GM04504 (cell line): ENCODE data around the gene SLC18A3.

Source experiments
- DNase-seq: peaks from one replicate; pipeline ENCODE4 v3.0.0-alpha.2; 2012; ENCODE audit warnings: low read depth

SLC18A3 gene

DNA sequence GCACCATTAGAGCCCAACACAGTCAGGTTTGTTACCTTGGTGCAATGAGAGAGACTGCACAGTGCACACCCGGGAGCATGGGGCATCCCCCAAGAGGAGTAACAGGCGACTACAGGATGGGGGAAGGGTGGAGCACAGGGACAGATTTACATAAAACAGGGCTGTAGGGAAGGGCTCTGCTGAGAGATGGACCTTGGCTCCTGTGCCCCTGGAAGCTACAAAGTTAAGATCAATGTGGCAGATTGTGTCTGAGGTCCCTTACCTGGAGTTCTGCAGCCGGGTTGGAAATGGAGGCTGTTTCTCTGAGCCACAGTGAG lies 13.7 kb upstream of the SLC18A3 start:
- DNase-seq = no peak

DNA sequence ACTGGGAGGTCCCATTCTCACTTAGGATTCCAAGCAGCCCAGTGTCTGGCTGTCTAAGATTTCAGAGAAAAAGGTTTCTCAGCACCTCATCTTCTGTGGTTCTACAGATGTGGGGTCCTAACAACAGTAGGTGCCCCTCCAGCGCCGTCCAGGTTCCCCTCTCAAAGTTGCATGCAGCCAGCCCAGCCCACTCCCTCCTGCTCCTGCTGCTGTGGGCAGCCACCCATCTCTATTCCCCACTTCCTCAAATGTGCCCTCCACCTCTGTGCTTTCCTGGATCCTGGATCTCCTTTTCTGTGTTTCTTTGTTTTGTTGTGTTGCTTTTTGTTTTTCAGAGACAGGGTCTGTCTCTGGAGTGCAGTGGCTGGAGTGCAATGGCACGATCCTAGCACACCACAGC lies 13.3 kb upstream of the SLC18A3 start:
- no peak for DNase-seq

- no peak for DNase-seq
Observed at GRCh38 chr10:49597426-49598163, 12.5 kb upstream of the SLC18A3 start.

DNA sequence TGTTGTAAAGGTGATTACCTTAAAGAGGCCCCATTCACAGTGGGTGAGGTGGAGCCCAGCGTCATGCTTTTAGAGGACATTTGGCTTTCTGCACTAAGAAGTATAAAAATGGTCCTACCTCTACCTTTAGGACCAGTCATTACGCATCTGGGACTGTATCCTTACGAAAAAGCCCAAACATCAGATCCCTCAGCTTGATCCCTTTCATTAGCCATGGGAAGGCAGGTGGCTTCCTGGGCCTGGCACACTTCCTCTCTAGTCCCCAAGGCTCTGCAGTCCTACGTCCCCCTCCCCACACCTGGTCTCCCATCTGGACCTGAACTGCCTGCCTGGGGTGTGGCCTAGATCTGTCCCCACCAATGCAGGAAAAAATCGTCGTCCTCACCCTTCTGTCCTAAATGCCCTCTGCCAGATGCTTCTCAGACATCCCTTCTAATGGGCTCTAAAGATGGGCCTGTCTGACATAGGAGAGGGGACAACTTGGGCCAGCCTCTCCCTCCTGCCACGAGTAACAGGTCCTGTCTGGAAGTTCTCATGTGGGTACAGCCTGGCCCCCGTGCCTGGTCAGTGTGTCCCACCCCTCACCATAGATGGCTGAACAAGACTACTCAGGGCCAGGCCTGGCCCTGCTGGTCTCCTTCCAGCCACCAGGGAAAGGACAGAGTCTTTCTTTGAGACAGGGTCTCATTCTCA lies 11.8 kb upstream of the SLC18A3 start:
- DNase-seq = no peak

DNA sequence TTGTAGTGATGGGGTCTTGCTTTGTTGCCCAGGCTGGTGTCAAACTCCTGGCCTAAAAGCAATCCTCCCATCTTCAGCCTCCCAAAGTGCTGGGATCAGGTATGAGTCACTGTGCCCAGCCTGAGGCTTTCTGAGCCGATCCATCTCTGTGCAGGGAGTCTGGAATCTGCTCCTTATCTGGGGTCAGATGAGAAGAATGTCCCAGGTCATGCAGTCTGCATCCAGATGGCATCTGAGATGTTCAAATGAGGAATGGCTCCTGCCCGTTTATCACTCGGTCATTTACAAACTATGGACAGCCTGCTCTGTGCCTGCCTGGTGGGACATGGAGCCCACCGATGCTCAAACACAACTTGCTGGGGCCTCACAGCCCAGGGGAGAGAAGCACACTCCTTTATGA lies 11.1 kb upstream of the SLC18A3 start:
- no peak for DNase-seq

- no peak for DNase-seq
Observed at GRCh38 chr10:49599546-49599945, 10.6 kb upstream of the SLC18A3 start.

DNA sequence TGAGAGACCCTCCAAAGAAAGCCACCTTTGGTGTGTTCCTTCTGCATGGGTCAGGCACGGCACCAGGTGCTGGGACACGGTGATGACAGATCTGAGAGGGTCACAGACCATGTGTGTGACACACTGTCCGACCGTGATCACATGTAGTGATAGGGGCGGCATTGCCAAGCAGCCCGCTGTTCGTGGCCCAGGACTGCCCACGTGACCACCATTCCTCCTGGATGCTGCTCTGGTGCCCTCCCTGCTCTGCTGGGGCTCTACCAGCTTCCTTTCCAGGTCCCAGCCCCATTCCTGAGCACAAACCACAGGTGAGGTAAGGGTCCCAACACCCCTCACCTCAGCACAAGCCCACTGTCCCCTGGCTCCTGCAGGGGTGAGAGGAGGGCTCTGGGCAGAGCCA lies 10.1 kb upstream of the SLC18A3 start:
- no peak for DNase-seq

DNA sequence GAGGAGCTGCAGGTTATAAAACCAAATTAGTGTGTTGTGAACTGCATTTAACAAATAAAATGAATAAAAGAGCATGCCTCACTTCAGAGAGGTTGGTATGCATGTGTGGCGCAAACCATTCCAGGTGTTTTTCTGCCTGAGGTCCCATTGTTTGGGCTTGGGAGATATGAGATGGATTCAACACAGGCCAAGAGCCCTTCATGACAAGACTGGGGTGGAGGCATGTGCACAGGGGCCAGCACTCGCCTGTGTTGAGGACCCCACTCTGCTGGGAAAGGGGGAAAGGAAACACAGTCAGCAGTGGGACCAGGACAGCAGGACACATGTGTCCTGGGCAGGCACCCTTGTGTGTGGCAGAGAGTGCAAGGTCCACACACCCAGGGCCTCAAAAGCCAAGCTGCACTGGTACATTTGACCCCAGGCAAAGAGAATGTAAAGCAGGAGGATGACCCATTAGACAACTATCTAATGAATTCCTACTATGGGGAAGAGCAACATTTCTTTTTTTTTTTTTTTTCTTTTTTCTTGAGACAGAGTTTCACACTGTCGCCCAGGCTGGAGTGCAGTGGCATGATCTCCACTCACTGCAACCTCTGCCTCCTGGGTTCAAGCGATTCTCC lies 9.2 kb upstream of the SLC18A3 start:
- no peak for DNase-seq

DNA sequence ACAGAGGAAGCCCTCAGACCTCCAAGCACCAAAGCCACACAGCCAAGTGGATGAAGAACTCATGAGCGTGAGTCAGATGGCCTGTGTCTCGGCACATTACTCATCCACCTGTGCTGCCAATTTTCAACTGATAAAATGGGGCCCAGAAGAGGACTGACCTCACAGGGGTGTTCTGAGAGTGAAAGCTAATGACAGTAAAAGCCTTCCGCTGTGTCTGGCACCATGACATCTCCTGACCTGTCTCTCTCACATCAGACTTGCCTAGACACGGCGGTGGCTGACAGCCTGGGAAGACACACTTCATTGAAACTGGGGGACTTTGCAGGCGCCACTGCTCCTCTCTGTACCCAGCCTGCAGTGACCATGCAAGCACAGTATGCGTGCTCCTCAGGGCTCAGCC lies 8.3 kb upstream of the SLC18A3 start:
- DNase-seq = no peak

DNA sequence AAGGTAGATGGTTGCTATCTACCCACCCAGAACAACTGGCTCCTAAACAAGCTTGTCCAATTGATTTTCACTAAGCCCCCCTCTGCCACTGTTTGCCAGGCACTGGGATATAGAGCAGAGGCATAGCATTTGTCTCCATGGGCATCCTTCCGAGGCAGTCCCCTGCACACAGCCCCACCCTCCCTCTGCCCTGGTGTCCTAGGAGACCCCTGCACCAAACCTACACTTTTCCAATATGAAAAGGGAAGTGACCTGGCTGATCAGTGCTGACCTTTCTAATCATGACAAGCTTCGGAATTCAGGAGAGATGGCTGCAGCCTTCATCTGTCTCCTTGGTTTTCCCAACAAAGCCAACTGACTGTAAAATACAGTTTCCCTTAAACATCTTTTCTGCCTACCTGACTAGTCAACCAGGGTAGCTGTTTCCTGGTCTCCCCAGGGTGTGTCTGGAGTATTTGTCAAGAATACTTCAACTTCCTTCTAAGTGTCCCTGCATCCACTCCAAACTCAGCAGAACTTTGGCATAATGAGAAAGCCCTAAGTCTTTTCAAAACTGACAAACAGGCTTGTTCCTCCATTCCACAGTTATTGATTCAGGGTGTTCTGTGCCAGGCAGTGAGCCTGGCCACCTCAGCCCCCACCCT lies 7.6 kb upstream of the SLC18A3 start:
- DNase-seq = no peak

GRCh38 chr10:49605216-49605938 lies 4.7 kb upstream of the SLC18A3 start:
- DNase-seq = no peak

- DNase-seq = no peak
Observed at GRCh38 chr10:49605939-49606509, 4.1 kb upstream of the SLC18A3 start.

GRCh38 chr10:49606981-49607535 lies 3.1 kb upstream of the SLC18A3 start:
- DNase-seq = peak; percentile 31

- DNase-seq = no peak
Observed at GRCh38 chr10:49608166-49609005, 1.7 kb upstream of the SLC18A3 start.

- no peak for DNase-seq
Observed at GRCh38 chr10:49609006-49609282, 1.2 kb upstream of the SLC18A3 start.

DNA sequence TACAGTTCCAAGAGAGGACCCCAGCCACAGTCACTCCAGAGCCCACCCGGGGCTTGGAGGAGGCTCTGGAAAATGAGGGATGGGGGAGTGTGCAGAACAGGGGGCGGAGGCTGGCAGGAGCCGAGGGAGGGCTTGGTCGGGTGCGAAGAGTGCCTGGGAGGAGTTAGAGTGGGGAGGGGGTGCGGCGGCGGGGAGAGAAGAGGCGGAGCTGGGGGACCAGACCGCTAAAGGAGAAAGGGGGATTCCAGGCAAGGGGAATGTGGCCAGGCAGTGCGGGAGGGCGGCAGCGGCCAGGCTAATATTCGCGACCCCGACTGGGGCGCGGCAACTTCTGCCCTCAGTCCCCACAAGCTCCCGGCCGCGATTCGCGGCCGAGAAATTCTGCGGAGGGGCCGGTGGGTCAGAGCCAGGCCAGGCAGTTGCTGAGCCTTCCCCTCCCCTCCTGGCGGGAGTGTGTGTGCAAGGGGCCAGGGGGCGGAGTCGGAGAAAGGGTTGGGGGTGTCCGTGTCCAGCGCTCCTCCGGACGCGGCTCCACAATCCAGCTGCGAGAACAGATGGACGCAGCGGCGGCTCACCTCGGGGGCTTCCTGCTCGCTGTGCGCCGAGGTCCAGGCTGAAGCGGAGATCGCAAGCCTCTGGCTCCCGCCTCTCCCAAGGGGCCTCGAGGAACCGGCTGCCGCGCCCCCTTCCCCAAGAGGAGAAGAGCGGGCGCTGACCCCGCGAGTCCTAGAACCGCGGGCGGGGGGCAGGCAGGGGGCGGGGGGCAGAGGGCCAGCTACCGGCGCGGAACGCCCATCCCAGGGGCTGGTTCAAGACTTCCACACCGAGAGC lies 612 bp upstream of the SLC18A3 start:
- DNase-seq = no peak

GRCh38 chr10:49610458-49611165 lies 502 bp downstream of the SLC18A3 start:
- no peak for DNase-seq

DNA sequence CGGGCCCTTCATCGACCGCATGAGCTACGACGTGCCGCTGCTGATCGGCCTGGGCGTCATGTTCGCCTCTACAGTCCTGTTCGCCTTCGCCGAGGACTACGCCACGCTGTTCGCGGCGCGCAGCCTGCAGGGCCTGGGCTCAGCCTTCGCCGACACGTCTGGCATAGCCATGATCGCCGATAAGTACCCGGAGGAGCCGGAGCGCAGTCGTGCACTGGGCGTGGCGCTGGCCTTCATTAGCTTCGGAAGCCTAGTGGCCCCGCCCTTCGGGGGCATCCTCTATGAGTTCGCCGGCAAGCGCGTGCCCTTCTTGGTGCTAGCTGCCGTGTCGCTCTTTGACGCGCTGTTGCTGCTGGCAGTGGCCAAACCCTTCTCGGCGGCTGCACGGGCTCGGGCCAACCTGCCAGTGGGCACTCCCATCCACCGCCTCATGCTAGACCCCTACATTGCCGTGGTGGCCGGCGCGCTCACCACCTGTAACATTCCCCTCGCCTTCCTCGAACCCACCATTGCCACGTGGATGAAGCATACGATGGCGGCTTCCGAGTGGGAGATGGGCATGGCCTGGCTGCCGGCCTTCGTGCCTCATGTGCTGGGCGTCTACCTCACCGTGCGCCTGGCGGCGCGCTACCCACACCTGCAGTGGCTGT lies 1.2 kb downstream of the SLC18A3 start:
- DNase-seq = no peak
